Psoas muscle (tissue), 8 donors: ENCODE measurements around the gene SPEN. TPM values are rescaled to one million over a fixed set of nuclear protein-coding genes. Genes with fewer than 3 reads are reported as not detected.

Source experiments
- ATAC-seq, 4 donors: fragments of 200-7000 bp; cut with Tn5 transposase; one replicate each; pipeline ENCODE4 v1.9.1; 2020; ENCODE audit warnings: moderate library complexity in 3 of 4, mild to moderate bottlenecking in 2 of 4
- DNase-seq, 2 donors: peaks; one replicate each; pipeline ENCODE4 v3.0.0-alpha.2; 2020
- H3K27ac ChIP-seq: fragments of 200-600 bp; one replicate; pipeline ENCODE4 v1.8.0; 2022
- H3K27me3 ChIP-seq, 3 donors: fragments of 200-600 bp in 1 of 3; one replicate each; pipeline versions ENCODE4 v1.6.1 to v1.8.0; 2013 to 2022; ENCODE audit warnings: low read length in 2 of 3, mild to moderate bottlenecking in 2 of 3, moderate library complexity in 1 of 3; ENCODE audit not compliant: insufficient read depth in 3 of 3
- H3K36me3 ChIP-seq, 2 donors: fragments of 200-600 bp in 1 of 2; one replicate each; pipeline versions ENCODE4 v1.6.1 to v1.8.0; 2013 to 2022; ENCODE audit warnings: low read depth in 1 of 2, mild to moderate bottlenecking in 1 of 2, moderate library complexity in 1 of 2; ENCODE audit not compliant: insufficient read depth in 1 of 2
- H3K4me1 ChIP-seq: fragments of 200-600 bp; one replicate; pipeline ENCODE4 v1.8.0; 2022
- H3K4me3 ChIP-seq: fragments of 200-600 bp; one replicate; pipeline ENCODE4 v1.8.0; 2022; ENCODE audit warnings: mild to moderate bottlenecking
- H3K9me3 ChIP-seq: fragments of 200-600 bp; one replicate; pipeline ENCODE4 v1.8.0; 2022
- CTCF ChIP-seq: fragments of 200-600 bp; IDR thresholded peaks from one replicate; pipeline ENCODE4 v1.8.0; 2022; ENCODE audit warnings: antibody characterized with exemption
- WGBS, 3 donors: extraction: QIAGEN DNeasy Blood & Tissue Kit; methylation state at CpG; one replicate each; pipeline versions ENCODE4 v1.1.6 to v1.1.7; 2013; 5-methylcytosine and 5-hydroxymethylcytosine counted together
- intact Hi-C, 2 donors: fragments of 100-400 bp; cut with DNase I; formaldehyde crosslinking; loops; one replicate each; pipeline versions ENCODE4 v1.11.0 to v1.14.2; 2022
- polyA plus RNA-seq, 3 donors: library from polyadenylated mRNA; stranded (reverse); fragments of 200-250 nt; gene quantifications; one replicate each; pipeline ENCODE4 v1.2.3, GENCODE V29; 2013
- total RNA-seq, 4 donors: library from RNA; stranded (reverse); fragmentation: NEBNext Ultra II Directional in 2 of 4; extraction: Animal tissue kit (Norgen Biotek cat#: 25700) in 2 of 4; gene quantifications; one replicate each; pipeline versions ENCODE4 v1.2.1 to v1.2.4, GENCODE V29; 2021 to 2023
- donor health status: healthy with polysubstance abuse.
- donor health status: DM: no; HTN: no; CAD: no; lungs with moderate emphysema.
- donor health status: Bipolar disorder and iron deficiency.
- donor health status: healthy.
- donor health status: DM: yes; HTN: yes; CAD: no.
- donor health status: DM: no; HTN: no; CAD: no.
- donor health status: DM: no; HTN: no; CAD: no.
- donor health status: DM: yes; HTN: yes; CAD: no.

Gene SPEN
- total and polyA plus RNA-seq, 7 donors: 10.2 to 46.5 (median 38.3) TPM

GRCh38 chr1:15988856-15989736, 141.6 kb downstream of the SPEN start:
- H3K4me1 ChIP-seq: no peaks in the 10 kb centered on the region
- TF ChIP-seq CTCF: no peak
- H3K27me3 ChIP-seq: no peaks in the 10 kb centered on the region
- DNase-seq (no peak), ATAC-seq (no peak)
- H3K27ac ChIP-seq: no peak overlapping the region
- intact Hi-C loops: no loop called here
- WGBS, 3 donors: 79 to 84% (median 84%) methylated on average over 13 of the region's 13 CpGs
- H3K4me3 ChIP-seq: no peak overlapping the region
- no peaks in the 10 kb centered on the region for H3K36me3 ChIP-seq
- no peaks in the 10 kb centered on the region for H3K9me3 ChIP-seq

GRCh38 chr1:15989776-15990175, 142.3 kb downstream of the SPEN start:
- intact Hi-C loops: no loop called here
- DNase-seq (no peak), ATAC-seq (no peak)
- Histone ChIP-seq H3K4me3 (no peak overlapping the region), H3K4me1 (no peaks in the 10 kb centered on the region), H3K9me3 (no peaks in the 10 kb centered on the region), H3K36me3 (no peaks in the 10 kb centered on the region), H3K27ac (no peak overlapping the region), H3K27me3 (no peaks in the 10 kb centered on the region)
- no peak for TF ChIP-seq CTCF
- WGBS, 3 donors: 64 to 67% (median 66%) methylated on average over 8 to 9 of the region's 9 CpGs

Other genes with a start within 250 kb of the SPEN start
- gene DDI2, start 230.2 kb upstream of the SPEN start, total RNA-seq: 10 to 100 TPM; 23.8 to 80.2 (median 39.5) TPM
- gene DDI2, start 230.2 kb upstream of the SPEN start, polyA plus RNA-seq: 10 to 100 TPM in 2 of 3 donors, 1 to 10 TPM in 1; 4.8 to 35.4 (median 18.7) TPM
- gene PLEKHM2, start 163.4 kb upstream of the SPEN start, total RNA-seq: 100 to 1,000 TPM; 137 to 177 (median 156) TPM
- gene PLEKHM2, start 163.4 kb upstream of the SPEN start, polyA plus RNA-seq: 100 to 1,000 TPM in 1 of 3 donors, 10 to 100 TPM in 2; 78.1 to 167 (median 86.8) TPM
- 10 to 100 TPM in 3 of 4 donors, 1 to 10 TPM in 1; 6.1 to 48.2 (median 37.2) TPM for gene SLC25A34, start 111.4 kb upstream of the SPEN start, total RNA-seq
- 10 to 100 TPM in 1 of 3 donors, 1 to 10 TPM in 2; 1.3 to 10.1 (median 7.5) TPM for gene SLC25A34, start 111.4 kb upstream of the SPEN start, polyA plus RNA-seq
- not detected for gene TMEM82, start 105.2 kb upstream of the SPEN start, total RNA-seq
- not detected for gene TMEM82, start 105.2 kb upstream of the SPEN start, polyA plus RNA-seq
- gene FBLIM1, start 88.9 kb upstream of the SPEN start, total RNA-seq: 10 to 100 TPM in 1 of 4 donors, 1 to 10 TPM in 3; 2.5 to 11.3 (median 4.2) TPM
- 1 to 10 TPM; 2.5 to 3.1 (median 2.5) TPM for gene FBLIM1, start 88.9 kb upstream of the SPEN start, polyA plus RNA-seq
- gene UQCRHL, start 40.1 kb upstream of the SPEN start, total RNA-seq: 1 to 10 TPM in 3 of 4 donors, under 1 TPM in 1; 0.97 to 2.8 (median 2.2) TPM
- 1 to 10 TPM; 2.9 to 7.1 (median 4.8) TPM for gene UQCRHL, start 40.1 kb upstream of the SPEN start, polyA plus RNA-seq
- gene ZBTB17, start 128.4 kb downstream of the SPEN start, total RNA-seq: 10 to 100 TPM; 23.5 to 29.5 (median 26.2) TPM
- gene ZBTB17, start 128.4 kb downstream of the SPEN start, polyA plus RNA-seq: 10 to 100 TPM; 32.1 to 44.3 (median 34.2) TPM
- gene SRARP, start 156.5 kb downstream of the SPEN start, total RNA-seq: under 1 TPM in 1 of 4 donors, not detected in 3; 0.06 TPM
- gene SRARP, start 156.5 kb downstream of the SPEN start, polyA plus RNA-seq: under 1 TPM; 0.06 to 0.17 (median 0.09) TPM
- gene HSPB7, start 170.3 kb downstream of the SPEN start, total RNA-seq: 1,000 to 10,000 TPM; 1,183 to 3,738 (median 2,852) TPM
- gene HSPB7, start 170.3 kb downstream of the SPEN start, polyA plus RNA-seq: 1,000 to 10,000 TPM; 1,867 to 2,156 (median 2,058) TPM
- gene CLCNKA, start 174.3 kb downstream of the SPEN start, total RNA-seq: 1 to 10 TPM in 3 of 4 donors, under 1 TPM in 1; 0.84 to 2.2 (median 1.4) TPM
- gene CLCNKA, start 174.3 kb downstream of the SPEN start, polyA plus RNA-seq: 1 to 10 TPM in 1 of 3 donors, under 1 TPM in 2; 0.30 to 1.2 (median 0.63) TPM
- under 1 TPM in 1 of 4 donors, not detected in 3; 0.30 TPM for gene CLCNKB, start 196.1 kb downstream of the SPEN start, total RNA-seq
- gene CLCNKB, start 196.1 kb downstream of the SPEN start, polyA plus RNA-seq: under 1 TPM in 2 of 3 donors, not detected in 1; 0.05 to 0.31 TPM
- not detected for gene FAM131C, start 225.9 kb downstream of the SPEN start, total RNA-seq
- under 1 TPM; 0.01 to 0.51 (median 0.06) TPM for gene FAM131C, start 225.9 kb downstream of the SPEN start, polyA plus RNA-seq